Measurements from ENCODE around the gene NUTF2.

NUTF2 gene

GRCh38 chr16:67846320-67847063 lies at the start of gene NUTF2:
Gene NUTF2 (plus strand): TSS chr16:67846933. CDS start chr16:67865131, 18,198 bp downstream.
- TF ChIP-seq GATA3 (IDR thresholded peaks at IDR 0.05; ENCODE audit: low read depth, low read length): no peak
- TF ChIP-seq GATA2 (IDR thresholded peaks at IDR 0.05; ENCODE audit: low read depth, low read length): no peak

GRCh38 chr16:67800338-67800926 lies 46.3 kb upstream of the NUTF2 start:
- TF ChIP-seq GATA3 (IDR thresholded peaks at IDR 0.05; ENCODE audit: low read depth, low read length): no peak
- TF ChIP-seq GATA2 (IDR thresholded peaks at IDR 0.05; ENCODE audit: low read depth, low read length): no peak

GRCh38 chr16:67801241-67801640 lies 45.5 kb upstream of the NUTF2 start:
- no peak for TF ChIP-seq GATA3 (IDR thresholded peaks at IDR 0.05; ENCODE audit: low read depth, low read length)
- no peak for TF ChIP-seq GATA2 (IDR thresholded peaks at IDR 0.05; ENCODE audit: low read depth, low read length)

GRCh38 chr16:67801883-67802282 lies 44.9 kb upstream of the NUTF2 start:
- TF ChIP-seq GATA3 (IDR thresholded peaks at IDR 0.05; ENCODE audit: low read depth, low read length) (no peak), GATA2 (IDR thresholded peaks at IDR 0.05; ENCODE audit: low read depth, low read length) (no peak)

GRCh38 chr16:67803894-67804293 lies 42.8 kb upstream of the NUTF2 start:
- TF ChIP-seq GATA3 (IDR thresholded peaks at IDR 0.05; ENCODE audit: low read depth, low read length) (no peak), GATA2 (IDR thresholded peaks at IDR 0.05; ENCODE audit: low read depth, low read length) (no peak)

GRCh38 chr16:67804853-67805542 lies 41.7 kb upstream of the NUTF2 start:
- no peak for TF ChIP-seq GATA2 (IDR thresholded peaks at IDR 0.05; ENCODE audit: low read depth, low read length)
- TF ChIP-seq GATA3 (IDR thresholded peaks at IDR 0.05; ENCODE audit: low read depth, low read length): no peak

GRCh38 chr16:67805718-67806427 lies 40.9 kb upstream of the NUTF2 start:
- no peak for TF ChIP-seq GATA3 (IDR thresholded peaks at IDR 0.05; ENCODE audit: low read depth, low read length)
- TF ChIP-seq GATA2 (IDR thresholded peaks at IDR 0.05; ENCODE audit: low read depth, low read length): no peak

GRCh38 chr16:67806428-67807147 lies 40.1 kb upstream of the NUTF2 start, which contains the start of the genes RANBP10 and TSNAXIP1:
Gene RANBP10 (minus strand): TSS chr16:67806560. CDS start chr16:67806536, 24 bp downstream.
Gene TSNAXIP1 (plus strand): TSS chr16:67806889. CDS start chr16:67807150, 261 bp downstream.
- TF ChIP-seq GATA3 (IDR thresholded peaks at IDR 0.05; ENCODE audit: low read depth, low read length): no peak
- TF ChIP-seq GATA2 (IDR thresholded peaks at IDR 0.05; ENCODE audit: low read depth, low read length): no peak

GRCh38 chr16:67807148-67807682 lies 39.5 kb upstream of the NUTF2 start:
- TF ChIP-seq GATA2 (IDR thresholded peaks at IDR 0.05; ENCODE audit: low read depth, low read length) (no peak), GATA3 (IDR thresholded peaks at IDR 0.05; ENCODE audit: low read depth, low read length) (no peak)

- no peak for TF ChIP-seq GATA3 (IDR thresholded peaks at IDR 0.05; ENCODE audit: low read depth, low read length)
- no peak for TF ChIP-seq GATA2 (IDR thresholded peaks at IDR 0.05; ENCODE audit: low read depth, low read length)
These were observed 34.8 kb upstream of the NUTF2 start for GRCh38 chr16:67811899-67812298.

- TF ChIP-seq GATA3 (IDR thresholded peaks at IDR 0.05; ENCODE audit: low read depth, low read length) (no peak), GATA2 (IDR thresholded peaks at IDR 0.05; ENCODE audit: low read depth, low read length) (no peak)
These were observed 32.2 kb upstream of the NUTF2 start for GRCh38 chr16:67814567-67814966.

- TF ChIP-seq GATA2 (IDR thresholded peaks at IDR 0.05; ENCODE audit: low read depth, low read length) (no peak), GATA3 (IDR thresholded peaks at IDR 0.05; ENCODE audit: low read depth, low read length) (no peak)
These were observed 26.0 kb upstream of the NUTF2 start for GRCh38 chr16:67820608-67821259.

- TF ChIP-seq GATA2 (IDR thresholded peaks at IDR 0.05; ENCODE audit: low read depth, low read length): no peak
- no peak for TF ChIP-seq GATA3 (IDR thresholded peaks at IDR 0.05; ENCODE audit: low read depth, low read length)
These were observed 24.2 kb upstream of the NUTF2 start for GRCh38 chr16:67822511-67822910.
